ENCODE data around the gene EPS15. TPM values are rescaled to one million over a fixed set of nuclear protein-coding genes. Genes with fewer than 3 reads are reported as not detected.
"Not testable (repeated sequence)": the region's sequence is repeated elsewhere in the genome, so short reads cannot be mapped to it uniquely, and the experiment has no call there.

Gene EPS15
- total RNA-seq, 4 donors from 2014 or later, result 53.5 to 106 (median 74.2) TPM

- H3K27ac ChIP-seq, result no peak overlapping the region
- no peaks in the 10 kb centered on the region for H3K4me1 ChIP-seq
- H3K36me3 ChIP-seq, result peaks cover 0 to 47% of the 10 kb centered on the region in 2 donors
- 97 to 98% methylated on average over 3 of the region's 3 CpGs for WGBS, 2 donors (ENCODE audit: low coverage in 1 of 2)
- no peak overlapping the region for H3K4me3 ChIP-seq
- no peaks in the 10 kb centered on the region for H3K27me3 ChIP-seq
- H3K9me3 ChIP-seq, result no peaks in the 10 kb centered on the region
- TF ChIP-seq CTCF (IDR thresholded peaks at IDR 0.05) (no peak), EP300 (IDR thresholded peaks at IDR 0.05) (no peak), POLR2A (IDR thresholded peaks at IDR 0.05) (no peak), POLR2AphosphoS5 (IDR thresholded peaks at IDR 0.05) (no peak)
- no peak for ATAC-seq
Measured at GRCh38 chr1:51464828-51465227, 54.2 kb downstream of the EPS15 start.

- no peak overlapping the region for H3K27ac ChIP-seq
- WGBS, 2 donors (ENCODE audit: low coverage in 1 of 2), result 87 to 100% methylated on average over 1 of the region's 1 CpG
Measured at GRCh38 chr1:51463561-51463960, 55.5 kb downstream of the EPS15 start.

GRCh38 chr1:51462289-51462688, 56.8 kb downstream of the EPS15 start:
- not testable (repeated sequence) for H3K27me3 ChIP-seq, H3K27ac ChIP-seq, H3K9me3 ChIP-seq, ATAC-seq, H3K4me3 ChIP-seq, H3K4me1 ChIP-seq
- H3K36me3 ChIP-seq, result peaks cover 0 to 55% of the 10 kb centered on the region in 2 donors
- WGBS, 2 donors (ENCODE audit: low coverage in 1 of 2), result 40 to 87% methylated on average over 2 of the region's 2 CpGs

More at GRCh38 chr1:51463561-51463960, 55.5 kb downstream of the EPS15 start:
- Histone ChIP-seq H3K27me3 (no peaks in the 10 kb centered on the region), H3K4me1 (no peaks in the 10 kb centered on the region), H3K36me3 (peaks cover 0 to 54% of the 10 kb centered on the region in 2 donors), H3K9me3 (no peaks in the 10 kb centered on the region), H3K4me3 (no peak overlapping the region)
- no peak for TF ChIP-seq EP300 (IDR thresholded peaks at IDR 0.05)
- no peak for TF ChIP-seq POLR2A (IDR thresholded peaks at IDR 0.05)
- TF ChIP-seq CTCF (IDR thresholded peaks at IDR 0.05), result no peak
- TF ChIP-seq POLR2AphosphoS5 (IDR thresholded peaks at IDR 0.05), result no peak
- no peak for ATAC-seq

- Histone ChIP-seq H3K9me3 (no peaks in the 10 kb centered on the region), H3K4me1 (no peaks in the 10 kb centered on the region), H3K27ac (no peak overlapping the region), H3K27me3 (no peaks in the 10 kb centered on the region), H3K4me3 (no peak overlapping the region), H3K36me3 (peaks cover 0 to 47% of the 10 kb centered on the region in 2 donors)
- ATAC-seq, result no peak
- 75 to 89% methylated on average over 2 to 4 of the region's 4 CpGs for WGBS, 2 donors (ENCODE audit: low coverage in 1 of 2)
- TF ChIP-seq CTCF (IDR thresholded peaks at IDR 0.05), result no peak
Measured at GRCh38 chr1:51454554-51454953, 64.5 kb downstream of the EPS15 start.

- WGBS, 2 donors (ENCODE audit: low coverage in 1 of 2), result 46 to 59% methylated on average over 2 of the region's 2 CpGs
- no peak overlapping the region for H3K4me3 ChIP-seq
- ATAC-seq, result no peak
Measured at GRCh38 chr1:51453010-51453409, 66.1 kb downstream of the EPS15 start.

GRCh38 chr1:51448844-51449454, 70.1 kb downstream of the EPS15 start:
- not testable (repeated sequence) for H3K27me3 ChIP-seq, H3K4me3 ChIP-seq, H3K9me3 ChIP-seq, H3K27ac ChIP-seq, ATAC-seq
- 89 to 100% methylated on average over 1 of the region's 1 CpG for WGBS, 2 donors (ENCODE audit: low coverage in 1 of 2)
- H3K36me3 ChIP-seq, result peaks cover 0 to 56% of the 10 kb centered on the region in 2 donors
- peaks cover 0 to 12% (median 0%) of the 10 kb centered on the region in 3 donors for H3K4me1 ChIP-seq

More at GRCh38 chr1:51453010-51453409, 66.1 kb downstream of the EPS15 start:
- Histone ChIP-seq H3K4me1 (no peaks in the 10 kb centered on the region), H3K27ac (no peak overlapping the region), H3K36me3 (peaks cover 0 to 36% of the 10 kb centered on the region in 2 donors), H3K27me3 (no peaks in the 10 kb centered on the region), H3K9me3 (no peaks in the 10 kb centered on the region)
- TF ChIP-seq POLR2AphosphoS5 (IDR thresholded peaks at IDR 0.05) (no peak), POLR2A (IDR thresholded peaks at IDR 0.05) (no peak), EP300 (IDR thresholded peaks at IDR 0.05) (no peak), CTCF (IDR thresholded peaks at IDR 0.05) (no peak)

All from gastroesophageal sphincter (tissue), 4 donors.